IPS DF 4.7 (cell line): ENCODE data around the gene CES4A.
A peak's percentile ranks its signal among the peaks of the same experiment; 100 is the strongest.
"Not testable (repeated sequence)": the region's sequence is repeated elsewhere in the genome, so short reads cannot be mapped to it uniquely, and the experiment has no call there.

ENCODE experiments used
- DNase-seq: peaks from one replicate; pipeline ENCODE4 v3.0.0-alpha.2; 2013; ENCODE audit warnings: low spot score; ENCODE audit errors: extremely low read depth

The CES4A gene

DNA sequence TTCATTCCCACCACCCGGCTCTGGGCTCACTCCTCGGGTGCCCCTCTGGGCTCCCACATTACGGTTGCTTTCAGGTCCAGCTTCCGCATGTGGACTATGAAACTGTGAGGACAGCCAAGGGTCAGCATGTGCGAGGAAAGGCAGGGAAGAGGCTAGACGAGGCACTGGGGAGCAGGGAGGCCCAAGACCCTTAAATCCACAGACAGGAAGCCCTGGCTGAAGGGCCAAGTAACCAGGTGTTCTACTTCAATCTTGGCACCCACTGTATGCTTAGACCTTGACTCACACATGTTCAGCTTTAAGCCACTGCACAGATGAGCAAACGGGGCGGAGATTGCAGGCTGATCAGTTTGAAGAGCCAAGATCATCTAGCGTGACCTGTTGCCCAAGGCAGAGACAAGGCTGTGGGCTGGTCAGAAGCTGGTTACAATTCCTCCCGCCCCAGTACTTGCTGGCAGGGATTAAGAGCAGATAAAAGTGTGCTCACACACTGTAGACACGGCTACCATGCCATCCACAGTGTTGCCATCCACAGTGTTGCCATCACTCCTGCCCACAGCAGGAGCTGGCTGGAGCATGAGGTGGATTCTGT lies at the start of gene CES4A:
Gene CES4A (plus strand): TSS at position 393 of the 592 bp plus-strand sequence. CDS start 184 bp downstream, at position 577.
- DNase-seq: no peak

DNA sequence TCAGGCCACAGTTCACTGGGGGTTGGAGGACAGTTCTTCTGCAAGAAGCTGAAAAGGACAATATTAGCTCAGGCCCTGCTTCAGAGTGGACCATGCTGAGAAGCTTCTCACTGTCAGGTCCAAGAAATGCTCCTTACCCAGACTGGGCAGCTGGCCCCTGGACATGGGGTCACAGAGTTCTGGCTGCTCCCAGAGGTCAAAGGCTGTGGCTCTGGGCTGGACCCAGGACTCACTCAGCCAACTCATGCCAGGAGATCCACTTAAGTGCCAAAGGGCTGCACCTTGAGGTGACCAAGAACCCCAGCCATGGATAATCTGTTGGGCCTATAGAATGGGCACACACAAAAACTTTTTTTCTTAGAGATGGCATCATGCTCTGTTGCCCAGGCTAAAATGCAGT lies 49.0 kb upstream of the CES4A start:
- DNase-seq: no peak

DNA sequence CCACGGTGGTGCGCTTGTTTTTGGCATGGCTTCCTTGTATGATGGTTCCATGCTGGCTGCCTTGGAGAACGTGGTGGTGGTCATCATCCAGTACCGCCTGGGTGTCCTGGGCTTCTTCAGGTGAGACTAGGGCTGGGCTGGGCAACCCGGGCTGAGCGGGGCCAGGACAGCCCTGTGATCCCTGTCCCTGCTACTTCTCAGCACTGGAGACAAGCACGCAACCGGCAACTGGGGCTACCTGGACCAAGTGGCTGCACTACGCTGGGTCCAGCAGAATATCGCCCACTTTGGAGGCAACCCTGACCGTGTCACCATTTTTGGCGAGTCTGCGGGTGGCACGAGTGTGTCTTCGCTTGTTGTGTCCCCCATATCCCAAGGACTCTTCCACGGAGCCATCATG lies 48.2 kb upstream of the CES4A start:
- no peak for DNase-seq

DNA sequence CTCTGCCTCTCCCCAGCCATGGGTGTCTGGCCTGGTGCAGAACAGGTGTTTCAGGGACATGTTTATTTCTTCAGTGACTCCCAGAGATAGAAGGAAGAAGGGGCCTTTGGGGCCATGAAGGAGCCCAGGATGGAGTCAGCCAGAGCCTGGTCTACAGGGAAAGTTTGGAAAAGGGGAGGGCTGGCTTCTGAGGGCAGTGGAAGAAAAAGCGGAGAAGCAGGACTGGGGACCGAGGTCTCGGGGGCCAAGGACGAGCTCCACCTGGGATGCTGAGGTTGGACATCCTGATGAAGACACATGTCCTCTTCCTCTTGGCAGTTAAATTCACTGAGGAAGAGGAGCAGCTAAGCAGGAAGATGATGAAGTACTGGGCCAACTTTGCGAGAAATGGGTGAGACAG lies 45.4 kb upstream of the CES4A start:
- no peak for DNase-seq

DNA sequence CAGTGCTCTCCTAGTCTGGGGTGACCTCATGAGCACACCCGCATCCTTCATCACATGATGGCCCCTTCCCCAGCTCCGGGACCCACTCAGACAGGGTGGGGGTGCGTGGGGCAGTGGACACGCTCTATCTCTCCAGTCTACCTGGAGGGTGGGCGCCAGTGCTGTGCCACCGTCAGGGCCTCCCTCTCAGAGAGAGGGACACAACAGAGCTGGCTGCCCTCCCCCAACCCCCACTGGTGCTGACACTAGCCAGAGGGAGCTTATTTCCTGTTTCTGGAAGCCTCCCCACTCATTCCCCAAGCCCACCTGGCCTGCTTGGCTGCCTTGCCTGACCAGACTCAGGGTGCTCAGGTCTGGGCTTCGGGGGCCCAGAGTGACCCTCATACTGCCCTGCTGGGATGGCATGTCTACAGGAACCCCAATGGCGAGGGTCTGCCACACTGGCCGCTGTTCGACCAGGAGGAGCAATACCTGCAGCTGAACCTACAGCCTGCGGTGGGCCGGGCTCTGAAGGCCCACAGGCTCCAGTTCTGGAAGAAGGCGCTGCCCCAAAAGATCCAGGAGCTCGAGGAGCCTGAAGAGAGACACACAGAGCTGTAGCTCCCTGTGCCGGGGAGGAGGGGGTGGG lies 44.8 kb upstream of the CES4A start:
- DNase-seq: no peak

DNA sequence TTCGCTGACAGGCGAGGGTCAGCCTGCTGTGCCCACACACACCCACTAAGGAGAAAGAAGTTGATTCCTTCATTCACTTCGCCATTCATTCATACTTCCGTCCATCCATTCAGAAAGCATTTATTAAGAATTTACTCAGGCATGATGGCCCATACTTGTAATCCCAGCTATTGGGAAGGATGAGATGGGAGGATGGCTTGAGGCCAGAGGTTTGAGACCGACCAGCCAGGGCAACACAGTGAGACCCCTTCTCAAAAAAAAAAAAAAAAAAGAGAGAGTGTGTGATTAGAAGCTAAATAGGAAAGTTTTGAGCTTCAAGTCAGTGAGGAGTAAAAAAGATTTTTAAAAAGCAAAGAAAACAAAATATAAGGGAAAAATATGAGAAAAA lies 44.3 kb upstream of the CES4A start:
- no peak for DNase-seq

DNA sequence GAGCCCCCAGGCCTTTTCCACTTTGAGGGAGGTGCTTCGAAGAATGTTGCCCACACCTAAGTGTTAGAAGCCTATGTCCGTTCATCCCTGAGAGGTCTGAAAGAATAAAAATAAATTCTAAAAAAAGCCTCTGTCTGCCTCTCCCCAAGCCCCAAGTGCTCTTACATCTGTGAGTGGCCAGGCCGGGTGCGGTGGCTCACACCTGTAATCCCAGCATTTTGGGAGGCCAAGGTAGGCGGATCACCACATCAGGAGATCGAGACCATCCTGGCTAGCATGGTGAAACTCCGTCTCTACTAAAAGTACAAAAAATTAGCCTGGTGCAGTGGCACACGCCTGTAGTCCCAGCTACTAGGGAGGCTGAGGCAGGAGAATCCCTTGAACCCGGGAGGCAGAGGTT lies 43.4 kb upstream of the CES4A start:
- not testable (repeated sequence) for DNase-seq

DNA sequence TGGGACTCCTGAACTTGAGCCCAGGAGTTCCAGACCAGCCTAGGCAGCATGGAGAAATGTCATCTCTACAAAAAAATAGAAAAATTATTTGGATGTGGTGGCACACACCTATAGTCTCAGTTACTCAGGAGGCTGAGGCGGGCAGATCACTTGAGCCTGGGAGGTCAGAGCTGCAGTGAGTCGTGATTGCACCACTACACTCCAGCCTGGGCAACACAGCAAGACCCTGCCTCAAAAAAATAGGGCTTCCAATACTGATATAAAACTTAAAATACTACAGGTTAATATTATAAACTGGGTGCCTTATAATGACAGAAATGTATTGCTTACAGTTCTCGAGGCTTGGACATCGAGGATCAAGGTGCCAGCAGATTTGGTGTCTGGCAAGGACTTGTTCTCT lies 42.5 kb upstream of the CES4A start:
- no peak for DNase-seq

DNA sequence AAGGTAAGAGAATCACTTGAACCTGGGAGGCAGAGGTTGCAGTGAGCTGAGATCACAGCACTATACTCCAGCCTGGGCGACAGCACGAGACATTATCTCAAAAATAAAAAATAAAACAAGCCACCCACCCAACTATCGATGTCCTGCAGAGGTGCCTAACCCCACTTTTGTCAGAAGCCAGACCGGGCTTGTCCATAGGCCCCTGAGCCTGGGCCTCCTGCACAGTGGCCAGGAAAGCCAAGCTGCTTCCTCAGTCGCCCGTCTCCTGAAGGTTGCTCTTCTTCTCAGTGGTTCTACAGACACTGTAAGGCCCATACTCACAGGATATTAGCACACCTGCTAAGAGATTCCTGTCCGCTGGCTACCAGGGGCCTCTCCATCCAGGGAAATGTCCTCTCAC lies 41.8 kb upstream of the CES4A start:
- DNase-seq: no peak

DNA sequence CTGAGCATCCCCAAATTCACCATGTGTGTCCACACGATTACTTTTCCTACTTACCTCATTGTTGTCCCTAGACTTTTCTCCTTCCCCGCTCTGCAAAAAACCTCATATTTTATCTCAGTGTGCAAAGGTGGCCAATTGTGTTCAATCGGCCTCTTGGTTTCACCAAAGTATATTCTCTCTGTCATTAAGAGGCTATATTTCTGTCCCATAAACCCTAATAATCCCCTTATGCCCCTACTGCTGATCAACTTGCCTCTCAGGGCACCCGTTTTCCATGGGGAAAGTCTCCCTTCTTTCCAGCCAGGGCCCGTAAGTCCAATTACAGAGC lies 41.5 kb upstream of the CES4A start:
- DNase-seq: no peak

DNA sequence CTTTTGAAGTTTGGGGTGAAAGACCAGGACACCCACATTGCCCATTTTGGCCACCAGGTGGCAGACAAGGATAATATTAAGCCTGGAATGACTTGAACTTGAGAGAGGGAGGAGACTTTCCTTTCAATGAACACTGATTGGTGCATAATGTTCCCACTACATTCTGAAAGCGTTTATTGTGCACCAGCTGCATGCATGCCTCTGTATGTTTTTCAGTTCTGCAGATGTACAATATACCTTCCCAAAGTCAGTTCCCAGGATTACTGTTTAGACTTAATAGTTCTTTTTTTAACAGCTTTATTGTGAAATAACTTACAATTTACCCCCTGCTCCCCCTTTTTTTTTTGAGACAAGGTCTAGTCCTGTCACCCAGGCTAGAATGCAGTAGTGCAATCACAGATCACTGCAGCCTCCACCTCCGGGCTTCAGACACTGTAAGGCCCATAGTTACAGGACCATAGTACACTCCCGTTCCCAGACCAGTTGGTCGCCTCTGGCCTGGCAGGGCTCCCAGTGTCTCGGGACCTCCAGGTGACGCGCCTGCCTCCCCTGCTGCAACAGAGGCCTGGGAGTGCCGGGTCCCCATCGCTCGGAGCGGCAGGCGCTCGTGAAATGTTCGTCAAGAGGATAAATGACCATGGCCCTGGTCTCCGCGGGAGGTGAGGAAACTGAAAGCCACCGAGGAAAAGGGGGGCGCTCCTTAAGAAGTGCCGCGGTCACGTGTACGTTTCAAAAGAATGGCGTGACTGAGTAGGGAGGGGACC lies 40.9 kb upstream of the CES4A start:
- DNase-seq: peak; percentile 69

DNA sequence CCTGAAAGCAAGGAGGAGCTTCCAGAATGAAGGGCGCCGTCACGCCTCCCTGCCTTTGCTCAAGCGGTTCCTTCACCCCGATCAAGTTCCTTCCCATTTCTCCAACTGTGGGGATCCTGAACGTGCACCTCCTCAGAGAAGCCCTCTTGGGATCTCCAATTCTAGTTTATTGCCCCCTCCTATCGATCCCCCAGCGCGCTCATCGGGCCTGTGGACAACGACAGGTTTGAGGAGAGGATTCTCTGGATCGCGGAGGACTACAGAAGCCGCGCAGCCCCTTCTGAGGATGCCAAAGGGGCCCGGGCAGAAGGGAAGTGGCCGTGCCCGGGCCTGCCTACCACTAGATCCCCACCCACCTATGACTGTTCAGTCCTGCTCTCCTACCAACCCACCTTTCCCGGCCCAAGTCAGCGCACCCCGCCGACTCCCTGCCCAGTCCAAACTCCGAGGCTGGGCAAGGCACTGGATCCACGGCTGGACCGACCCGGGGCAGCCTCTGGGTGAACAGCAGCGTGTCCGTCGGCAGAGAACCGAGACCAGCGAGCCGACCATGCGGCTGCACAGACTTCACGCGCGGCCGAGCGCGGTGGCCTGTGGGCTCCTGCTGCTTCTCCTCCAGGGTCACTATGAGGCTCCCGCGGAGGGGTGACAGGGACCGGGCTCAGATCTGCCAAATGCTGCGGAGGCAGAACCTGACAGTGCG lies 40.1 kb upstream of the CES4A start:
- no peak for DNase-seq

DNA sequence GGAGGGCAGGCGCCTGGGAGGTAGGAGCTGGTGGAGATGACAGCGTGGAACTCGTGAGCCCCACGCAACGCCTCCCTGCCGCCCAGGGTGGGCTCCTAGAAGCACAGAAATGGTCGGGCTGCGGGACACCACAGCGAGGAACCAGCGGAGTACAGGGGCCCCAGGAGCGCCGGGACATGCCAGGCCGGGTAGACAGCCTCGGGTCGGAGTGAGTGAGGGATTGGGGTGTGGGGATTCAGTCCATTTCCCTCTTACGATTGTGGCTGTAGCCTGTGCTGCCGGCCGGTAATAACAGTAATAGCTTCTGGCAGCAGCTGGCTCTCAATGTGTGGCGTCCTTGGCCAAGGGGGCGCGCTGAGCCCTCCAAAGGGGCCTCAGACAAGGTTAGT lies 39.6 kb upstream of the CES4A start:
- no peak for DNase-seq

DNA sequence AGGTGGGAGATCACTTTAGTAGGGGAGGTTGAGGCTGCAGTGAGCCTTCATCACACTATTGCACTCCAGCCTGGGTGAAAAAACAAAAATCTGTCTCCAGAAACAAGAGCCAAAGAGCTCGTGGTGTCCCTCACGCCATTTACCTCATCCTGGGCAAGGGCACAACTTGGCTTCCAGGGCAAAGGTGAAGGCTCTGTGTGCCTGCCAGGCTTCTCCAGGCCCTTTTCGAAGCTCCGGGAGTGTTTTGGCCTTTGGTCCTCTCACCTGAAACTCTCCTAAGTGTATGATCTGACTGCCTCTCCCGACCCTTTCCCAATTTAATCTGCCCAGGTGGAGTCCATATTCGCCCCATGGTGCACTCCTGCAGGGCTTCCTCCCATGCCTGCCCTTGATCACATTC lies 38.9 kb upstream of the CES4A start:
- DNase-seq: no peak

DNA sequence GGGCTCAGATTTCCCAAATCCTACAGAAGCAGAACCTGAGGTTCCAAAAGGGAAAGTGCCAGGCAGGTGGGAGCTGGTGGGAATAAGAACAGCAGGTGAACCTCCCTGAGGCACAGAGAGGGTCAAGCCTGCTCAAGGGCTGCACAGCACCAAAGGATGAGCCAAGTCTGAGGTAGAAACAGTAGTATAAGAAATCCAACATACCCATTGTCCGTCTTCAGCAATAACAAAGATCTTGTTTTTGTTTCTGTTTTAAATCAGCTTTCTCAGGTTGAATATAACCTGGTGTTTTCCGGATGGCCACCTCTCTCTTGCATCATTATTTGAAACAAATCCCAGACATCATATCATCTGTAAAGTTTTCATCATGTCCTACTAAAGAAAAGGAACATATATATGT lies 38.0 kb upstream of the CES4A start:
- no peak for DNase-seq

DNA sequence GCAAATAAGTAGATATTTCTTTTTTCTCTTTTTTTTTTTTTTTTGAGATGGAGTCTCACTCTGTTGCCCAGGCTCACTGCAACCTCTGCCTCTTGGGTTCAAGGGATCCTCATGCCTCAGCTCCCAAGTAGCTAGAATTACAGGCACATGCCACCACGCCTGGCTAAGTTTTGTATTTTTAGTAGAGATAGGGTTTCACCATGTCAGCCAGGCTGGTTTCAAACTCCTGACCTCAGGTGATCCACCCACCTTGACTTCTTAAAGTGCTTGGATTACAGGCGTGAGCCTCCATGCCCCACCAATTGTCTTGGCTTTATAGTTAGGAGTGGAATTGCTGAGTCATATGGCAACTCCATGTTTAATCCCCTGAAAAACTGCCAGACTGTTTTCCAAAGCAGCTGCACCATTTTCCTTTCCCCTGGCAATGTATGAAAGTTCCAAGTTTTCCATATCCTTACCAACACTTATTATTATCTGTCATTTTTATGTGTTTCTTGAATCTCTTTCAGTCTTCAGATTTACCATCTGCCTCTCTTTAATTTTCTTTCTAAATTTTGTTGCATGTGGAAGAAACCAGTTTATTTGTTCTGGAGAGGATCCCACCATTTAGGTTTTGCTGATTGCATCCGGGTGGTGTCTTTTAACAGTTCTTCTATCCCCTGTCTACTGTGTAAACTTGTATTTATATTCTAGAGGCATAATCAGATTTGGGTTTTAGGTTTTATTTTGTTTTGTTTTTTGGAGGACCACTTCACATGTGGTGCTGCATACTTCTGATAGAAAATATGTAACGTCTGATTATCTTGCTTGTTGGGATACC lies 37.2 kb upstream of the CES4A start:
- no peak for DNase-seq

DNA sequence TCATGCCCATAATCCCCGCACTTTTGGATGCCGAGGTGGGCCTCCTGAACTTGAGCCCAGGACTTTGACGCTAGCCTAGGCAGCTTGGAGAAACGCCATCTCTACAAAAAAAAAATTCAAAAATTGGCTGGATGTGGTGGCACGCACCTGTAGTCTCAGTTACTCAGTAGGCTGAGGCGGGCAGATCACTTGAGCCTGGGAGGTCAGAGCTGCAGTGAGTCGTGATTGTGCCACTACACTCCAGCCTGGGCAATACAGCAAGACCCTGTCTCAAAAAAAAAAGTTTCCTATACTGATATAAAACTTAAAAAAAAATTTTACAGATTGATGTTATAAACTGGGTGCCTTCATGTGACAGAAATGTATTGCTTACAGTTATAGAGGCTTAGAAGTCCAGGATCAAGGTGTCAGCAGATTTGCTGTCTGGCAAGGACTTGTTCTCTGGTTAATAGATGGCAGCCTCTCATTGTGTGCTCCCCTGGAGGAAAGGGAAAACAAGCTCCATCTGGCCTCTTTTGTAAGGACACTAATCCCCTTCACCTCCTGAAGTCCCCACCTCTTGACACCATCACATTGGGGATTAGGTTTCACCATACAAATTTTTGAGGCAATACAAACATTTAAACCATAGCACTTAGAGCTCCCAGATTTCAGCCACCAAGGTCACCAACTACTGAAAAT lies 35.8 kb upstream of the CES4A start:
- DNase-seq: no peak

DNA sequence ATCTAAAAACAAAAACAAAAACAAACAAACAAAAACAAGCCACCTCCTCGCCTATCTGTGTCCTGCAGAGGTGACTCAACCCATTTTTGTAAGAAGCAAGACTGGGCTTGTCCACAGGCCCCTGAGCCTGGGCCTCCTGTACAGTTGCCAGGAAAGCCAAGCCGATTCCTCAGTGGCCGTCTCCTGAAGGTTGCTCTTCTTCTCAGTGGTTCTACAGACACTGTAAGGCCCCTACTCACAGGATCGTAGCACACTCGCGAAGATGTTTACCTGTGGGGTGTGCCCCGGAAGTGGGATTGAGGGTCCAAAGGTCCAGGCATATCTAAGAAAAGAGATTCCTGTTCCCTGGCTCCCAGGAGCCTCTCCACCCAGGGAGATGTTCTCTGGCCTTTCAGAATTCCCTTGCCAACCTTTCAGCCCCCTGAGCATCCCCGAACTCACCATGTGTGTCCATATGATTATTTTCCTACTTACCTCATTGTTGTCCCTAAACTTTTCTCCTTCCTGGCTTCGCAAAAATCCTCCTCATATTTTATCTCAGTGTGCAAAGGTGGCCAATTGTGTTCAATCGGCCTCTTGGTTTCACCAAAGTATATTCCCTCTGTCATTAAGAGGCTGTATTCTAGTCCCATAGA lies 34.8 kb upstream of the CES4A start:
- DNase-seq: no peak

DNA sequence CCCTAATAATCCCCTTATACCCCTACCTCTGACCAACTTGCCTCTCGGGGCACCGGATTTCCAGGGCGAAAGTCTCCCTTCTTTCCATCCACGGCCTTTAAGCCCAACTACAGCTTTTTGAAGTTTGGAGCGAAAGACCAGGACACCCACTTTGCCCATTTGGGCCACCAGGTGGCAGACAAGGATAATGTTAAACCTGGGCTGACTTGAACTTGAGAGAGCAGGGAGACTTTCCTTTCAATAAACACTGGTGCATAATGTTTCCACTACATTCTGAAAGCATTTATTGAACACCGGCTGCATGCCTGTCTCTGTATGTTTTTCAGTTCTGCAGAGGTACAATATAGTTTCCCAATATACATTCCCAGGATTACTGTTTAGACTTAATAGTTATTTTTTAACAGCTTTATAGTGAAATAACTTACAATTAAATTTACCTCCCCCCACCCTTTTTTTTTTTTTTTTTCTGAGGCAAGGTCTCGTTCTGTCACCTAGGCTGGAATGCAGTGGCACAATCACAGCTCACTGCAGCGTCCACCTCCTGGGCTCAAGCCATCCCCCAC lies 34.2 kb upstream of the CES4A start:
- peak; percentile 41 for DNase-seq
